ENCODE results near the gene CTNNA3.

DNA sequence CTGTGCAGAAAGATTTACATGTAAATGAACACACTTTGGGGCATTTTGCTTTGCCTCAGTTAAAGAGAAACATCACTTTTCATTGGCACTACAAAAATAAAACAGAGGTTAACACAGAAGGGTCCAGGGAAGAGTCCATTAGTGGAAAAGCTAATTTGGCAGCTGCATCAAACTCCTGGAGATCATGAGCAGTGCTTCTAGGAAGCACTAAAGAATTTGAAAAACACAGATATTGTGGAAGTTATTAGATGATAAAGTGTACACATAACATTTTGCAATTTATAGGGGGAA is 608.9 kb downstream of the CTNNA3 start:
- no peak for TF ChIP-seq CTCF (IDR thresholded peaks at IDR 0.05)
- no peak for TF ChIP-seq POLR2AphosphoS5 (IDR thresholded peaks at IDR 0.05; ENCODE audit: low read depth, low read length)
